Spleen (tissue), 7 donors: ENCODE data around the gene NPIPA8.
"Not testable (repeated sequence)": the region's sequence is repeated elsewhere in the genome, so short reads cannot be mapped to it uniquely, and the experiment has no call there.

Source experiments
- POLR2AphosphoS5 ChIP-seq, 3 donors: sonication (generic); formaldehyde crosslinking; IDR thresholded peaks; one replicate each; pipeline ENCODE4 v1.5.1; 2017; ENCODE audit warnings: antibody characterized with exemption in 3 of 3
- TF ChIP-seq, protein P1 (sequence below), 11 experiments: fragments of 200-600 bp in 7 of 11; fragments of 450-650 bp in 4 of 11; sonication (generic) in 4 of 11; IDR thresholded peaks in 8 of 11; conservative IDR thresholded peaks in 3 of 11; 1 replicate in 7 of 11; 2 replicates in 4 of 11; pipeline versions ENCODE4 v1.4.0 to v1.8.0; 2016 to 2021; ENCODE audit warnings: antibody characterized with exemption in 11 of 11, inconsistent platforms in 4 of 11, mild to moderate bottlenecking in 1 of 11
- donor health status: DM: no; HTN: no; CAD: no; lungs with moderate emphysema.
- donor health status: DM: no; HTN: no; CAD: no.
- donor health status: DM: no; HTN: no; CAD: no.

DNA sequence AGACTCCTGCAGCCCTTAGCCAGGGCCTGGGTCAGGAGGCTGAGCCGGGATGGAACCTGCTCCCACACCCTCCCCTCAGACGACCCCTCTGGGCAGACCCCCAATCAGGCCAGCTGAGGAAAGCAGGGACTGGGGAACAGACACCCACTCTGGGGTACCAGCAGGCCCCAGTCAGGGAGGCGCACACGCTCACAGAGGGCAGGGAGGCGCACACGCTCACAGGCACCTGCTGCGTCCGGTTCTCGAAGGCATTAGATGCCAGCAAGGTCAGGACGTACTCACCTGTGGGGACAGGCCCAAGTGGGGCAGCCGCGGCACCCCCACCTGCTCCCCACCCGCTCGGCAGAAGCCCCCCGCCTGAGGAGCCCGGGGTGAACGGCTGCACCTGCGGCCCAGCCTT, 8.1 kb upstream of the NPIPA8 start:
- TF ChIP-seq, protein P1, sequence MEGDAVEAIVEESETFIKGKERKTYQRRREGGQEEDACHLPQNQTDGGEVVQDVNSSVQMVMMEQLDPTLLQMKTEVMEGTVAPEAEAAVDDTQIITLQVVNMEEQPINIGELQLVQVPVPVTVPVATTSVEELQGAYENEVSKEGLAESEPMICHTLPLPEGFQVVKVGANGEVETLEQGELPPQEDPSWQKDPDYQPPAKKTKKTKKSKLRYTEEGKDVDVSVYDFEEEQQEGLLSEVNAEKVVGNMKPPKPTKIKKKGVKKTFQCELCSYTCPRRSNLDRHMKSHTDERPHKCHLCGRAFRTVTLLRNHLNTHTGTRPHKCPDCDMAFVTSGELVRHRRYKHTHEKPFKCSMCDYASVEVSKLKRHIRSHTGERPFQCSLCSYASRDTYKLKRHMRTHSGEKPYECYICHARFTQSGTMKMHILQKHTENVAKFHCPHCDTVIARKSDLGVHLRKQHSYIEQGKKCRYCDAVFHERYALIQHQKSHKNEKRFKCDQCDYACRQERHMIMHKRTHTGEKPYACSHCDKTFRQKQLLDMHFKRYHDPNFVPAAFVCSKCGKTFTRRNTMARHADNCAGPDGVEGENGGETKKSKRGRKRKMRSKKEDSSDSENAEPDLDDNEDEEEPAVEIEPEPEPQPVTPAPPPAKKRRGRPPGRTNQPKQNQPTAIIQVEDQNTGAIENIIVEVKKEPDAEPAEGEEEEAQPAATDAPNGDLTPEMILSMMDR (IDR thresholded peaks at IDR 0.05 in 8 of 11, conservative IDR thresholded peaks at IDR 0.05 in 3 of 11), result not testable (repeated sequence)
- TF ChIP-seq POLR2AphosphoS5 (IDR thresholded peaks at IDR 0.05), result not testable (repeated sequence)
